GM21723 (cell line): ENCODE results near the gene ISCU.
"Not testable (repeated sequence)": the region's sequence is repeated elsewhere in the genome, so short reads cannot be mapped to it uniquely, and the experiment has no call there.

Experiments used
- ATAC-seq: cut with Tn5 transposase; IDR thresholded peaks from one replicate; pipeline ENCODE4 v1.9.1; 2021; ENCODE audit warnings: mild to moderate bottlenecking, moderate library complexity; ENCODE audit not compliant: unreplicated experiment

ISCU gene

DNA sequence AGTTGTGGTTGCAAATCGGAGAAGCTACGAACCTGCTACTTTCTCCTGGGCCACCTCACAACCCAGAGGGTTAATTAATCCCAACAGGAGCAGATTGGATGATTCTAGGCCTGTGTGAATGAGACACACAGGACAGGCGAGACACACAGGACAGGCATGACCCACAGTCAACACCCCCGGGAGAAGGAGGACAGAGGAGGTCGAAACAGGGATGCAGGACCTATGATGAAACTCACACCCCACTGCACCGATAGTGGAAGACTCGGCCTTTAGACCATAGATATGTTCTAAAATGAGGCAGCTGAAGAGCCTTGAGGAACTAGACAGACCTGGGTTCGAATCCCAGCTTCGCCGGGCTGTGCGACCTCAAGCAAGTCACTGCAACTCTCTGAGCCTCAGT lies 23.9 kb downstream of the ISCU start:
- ATAC-seq = no peak

DNA sequence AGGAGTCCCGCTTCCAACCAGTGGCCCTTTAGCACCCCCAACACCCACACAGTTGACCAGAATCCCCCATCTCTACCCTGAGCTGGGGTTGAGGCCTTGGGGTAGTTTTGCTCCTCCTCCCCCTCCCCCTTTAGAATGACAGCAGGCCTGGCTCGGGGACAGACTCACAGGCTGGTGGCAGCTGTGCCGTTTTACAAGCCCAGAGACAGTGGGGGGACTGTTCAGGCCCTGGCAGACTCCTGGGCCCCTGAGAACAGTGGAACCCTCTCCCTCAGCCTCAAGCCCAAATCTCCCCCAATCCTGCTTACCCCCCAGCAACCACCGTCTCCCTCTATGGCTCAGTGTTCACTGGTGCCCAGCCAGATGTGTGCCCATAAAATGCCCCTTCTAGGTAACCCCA lies 25.4 kb downstream of the ISCU start:
- no peak for ATAC-seq

DNA sequence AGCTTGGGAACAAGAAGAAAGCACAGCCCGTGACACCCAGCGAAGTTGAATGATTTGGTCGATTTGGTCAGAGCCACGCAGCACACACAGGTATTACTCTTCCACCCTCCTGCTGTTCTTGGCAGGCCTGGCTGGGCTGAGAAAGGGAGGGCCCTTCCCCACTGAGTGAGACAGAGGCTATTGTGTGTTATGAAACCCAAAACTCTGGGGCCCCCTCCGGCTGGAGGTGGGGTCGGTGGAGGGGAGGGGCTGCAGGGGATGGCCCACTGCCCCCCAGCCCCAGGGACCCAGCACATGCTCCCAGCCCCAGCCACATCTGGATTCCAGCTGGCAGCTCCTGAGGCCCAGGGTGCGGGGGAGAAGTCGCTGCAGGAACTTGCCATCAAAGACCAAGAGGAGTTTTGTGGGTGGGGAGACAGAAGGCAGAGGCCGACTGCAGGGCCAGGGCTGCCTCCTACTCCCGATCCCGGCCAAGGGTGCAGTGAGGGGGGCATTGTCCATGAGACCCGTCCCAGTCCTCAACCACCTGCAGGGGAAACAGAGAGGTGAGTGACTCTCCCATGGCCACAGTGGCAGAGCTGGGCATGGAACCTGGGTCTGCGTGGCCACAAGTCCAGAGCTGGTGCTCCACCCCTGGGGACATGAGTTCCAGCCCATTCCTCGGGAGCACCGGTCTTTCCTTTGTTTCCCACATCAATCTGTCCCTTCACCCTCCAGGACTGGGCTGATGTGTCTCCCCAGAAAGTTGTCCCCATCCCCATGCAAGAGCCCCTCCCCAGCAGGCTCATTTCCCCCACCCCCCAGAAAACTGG lies 26.8 kb downstream of the ISCU start:
- ATAC-seq = no peak

DNA sequence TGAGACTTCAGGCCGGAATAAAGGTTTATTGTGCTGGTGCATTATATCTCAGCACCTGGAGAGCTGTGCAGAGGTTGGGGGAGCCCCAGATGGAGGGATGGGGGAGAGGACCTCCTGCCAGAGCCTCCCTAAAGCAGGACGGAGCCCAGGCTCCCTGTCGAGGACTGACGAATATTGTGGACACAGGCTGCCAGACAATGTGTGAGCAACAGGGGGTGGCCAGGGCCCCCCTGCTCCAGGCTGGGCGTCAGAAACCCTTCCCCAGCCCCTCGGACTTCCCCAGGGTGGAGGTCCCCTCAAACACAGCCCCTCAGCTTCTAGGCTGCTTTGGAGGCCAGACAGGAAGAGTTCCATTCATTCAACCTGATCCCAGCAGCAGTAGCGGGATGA lies 27.4 kb downstream of the ISCU start:
- ATAC-seq = no peak

DNA sequence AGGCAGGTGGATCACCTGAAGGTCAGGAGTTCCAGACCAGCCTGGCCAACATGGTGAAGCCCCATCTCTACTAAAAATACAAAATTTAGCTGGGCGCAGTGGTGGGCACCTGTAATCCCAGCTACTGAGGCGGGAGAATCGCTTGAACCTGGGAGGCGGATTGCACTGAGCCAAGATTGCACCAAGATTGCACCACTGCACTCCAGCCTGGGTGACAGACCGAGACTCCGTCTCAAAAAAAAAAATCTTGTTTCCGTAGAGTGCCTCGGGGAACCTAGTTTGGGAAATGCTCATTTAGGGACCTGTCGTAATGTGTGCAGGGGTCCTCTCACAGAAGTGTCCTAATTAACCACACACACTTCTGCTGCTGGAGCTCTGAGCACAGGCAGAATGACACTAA lies 28.1 kb downstream of the ISCU start:
- ATAC-seq = not testable (repeated sequence)

DNA sequence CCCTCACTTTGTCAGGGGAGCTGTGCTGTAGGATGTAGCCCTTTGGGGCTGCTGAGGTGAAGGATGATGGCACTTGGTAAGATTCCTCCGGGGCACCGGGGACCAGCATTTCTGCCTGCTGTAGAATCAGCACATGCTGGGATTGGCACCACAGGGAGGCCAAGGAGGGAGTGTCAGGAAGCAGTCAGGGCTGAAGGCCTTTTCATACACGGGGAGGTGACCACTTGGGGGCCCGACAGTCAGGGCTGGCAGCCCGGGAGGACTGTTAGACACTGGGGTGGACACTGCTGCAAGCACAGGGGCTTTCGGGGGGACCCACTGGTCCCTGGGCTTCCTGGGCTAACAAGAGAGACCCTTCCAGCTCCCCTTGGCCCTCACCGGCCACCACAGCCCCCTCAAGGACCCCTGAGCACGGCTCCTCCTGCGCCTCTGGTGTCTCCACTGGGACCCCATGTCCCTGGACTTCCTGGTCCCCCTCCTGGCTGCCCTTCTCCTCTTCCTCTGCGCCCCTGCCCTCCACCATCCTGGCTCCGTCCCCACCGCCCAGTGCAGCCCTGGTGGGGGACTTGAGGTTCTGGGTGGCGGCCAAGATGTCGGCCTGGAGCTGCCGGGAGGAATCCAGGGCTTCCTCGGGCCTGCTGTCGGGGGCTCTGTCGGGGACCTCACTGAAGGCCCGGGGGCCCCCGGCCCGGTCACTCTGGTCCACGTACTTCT lies 29.0 kb downstream of the ISCU start:
- no peak for ATAC-seq

DNA sequence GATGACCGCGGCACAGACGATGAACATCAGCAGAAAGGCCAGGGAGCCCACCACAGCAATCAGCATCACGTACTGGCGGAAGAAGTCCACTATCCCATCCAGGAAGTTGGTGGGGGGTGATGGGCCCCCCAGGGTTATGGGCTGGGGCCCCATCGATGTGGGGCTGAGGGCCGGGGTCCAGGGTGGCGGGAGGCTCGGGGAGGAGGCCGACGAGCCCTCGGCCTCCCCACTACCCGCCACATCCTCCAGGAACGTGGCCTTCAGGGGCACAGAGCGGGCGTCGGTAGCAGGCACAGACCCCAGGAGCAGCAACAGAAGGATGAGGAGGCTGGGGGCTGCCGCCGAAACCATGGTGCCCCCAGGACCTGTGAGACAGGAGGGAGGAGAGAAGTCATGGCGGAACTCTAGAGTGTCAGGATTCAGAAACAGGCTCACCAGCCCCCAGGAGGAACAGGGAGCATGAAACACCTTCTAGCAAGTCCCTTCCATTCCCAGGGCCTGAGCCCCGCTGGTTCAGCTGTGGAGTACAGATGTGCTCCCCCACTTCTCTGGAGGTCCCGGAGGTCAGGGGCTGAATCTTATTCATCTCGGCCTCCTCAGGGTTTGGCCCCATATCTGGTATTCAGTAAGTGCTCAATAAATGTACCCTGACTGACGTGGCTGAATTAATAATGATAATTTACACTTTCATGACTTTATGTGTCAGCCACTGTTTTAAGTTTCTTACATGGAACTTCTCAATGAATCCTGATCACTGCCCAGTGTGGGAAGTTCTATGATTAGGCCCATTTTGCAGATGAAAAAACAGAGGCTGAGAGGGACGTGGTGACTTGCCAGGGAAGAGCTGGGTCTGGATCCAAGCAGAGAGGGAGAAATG lies 29.9 kb downstream of the ISCU start:
- no peak for ATAC-seq

DNA sequence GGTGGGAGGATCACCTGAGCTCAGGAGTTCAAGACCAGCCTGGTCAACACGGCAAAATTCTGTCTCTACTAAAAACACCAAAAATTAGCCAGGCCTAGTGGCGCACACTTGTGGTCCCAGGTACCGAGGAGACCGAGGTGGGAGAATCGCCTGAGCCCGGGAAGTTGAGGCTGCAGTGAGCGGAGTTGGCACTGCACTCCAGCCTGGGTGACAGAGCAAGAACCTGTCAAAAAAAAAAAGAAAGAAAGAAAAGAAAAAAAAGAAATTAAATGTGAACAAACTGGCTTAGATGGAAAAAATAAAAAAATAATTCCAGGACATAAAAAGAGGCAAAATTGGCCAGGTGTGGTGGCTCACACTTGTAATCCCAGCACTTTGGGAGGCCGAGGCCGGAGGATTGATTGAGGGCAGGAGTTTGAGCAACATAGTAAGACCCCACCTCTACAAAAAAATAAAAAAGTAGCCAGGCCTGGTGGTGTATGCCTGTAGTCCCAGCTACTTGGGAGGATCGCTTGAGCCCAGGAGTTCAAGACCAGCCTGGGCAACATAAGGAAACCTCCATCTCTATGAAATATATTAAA lies 32.0 kb downstream of the ISCU start:
- ATAC-seq = no peak

DNA sequence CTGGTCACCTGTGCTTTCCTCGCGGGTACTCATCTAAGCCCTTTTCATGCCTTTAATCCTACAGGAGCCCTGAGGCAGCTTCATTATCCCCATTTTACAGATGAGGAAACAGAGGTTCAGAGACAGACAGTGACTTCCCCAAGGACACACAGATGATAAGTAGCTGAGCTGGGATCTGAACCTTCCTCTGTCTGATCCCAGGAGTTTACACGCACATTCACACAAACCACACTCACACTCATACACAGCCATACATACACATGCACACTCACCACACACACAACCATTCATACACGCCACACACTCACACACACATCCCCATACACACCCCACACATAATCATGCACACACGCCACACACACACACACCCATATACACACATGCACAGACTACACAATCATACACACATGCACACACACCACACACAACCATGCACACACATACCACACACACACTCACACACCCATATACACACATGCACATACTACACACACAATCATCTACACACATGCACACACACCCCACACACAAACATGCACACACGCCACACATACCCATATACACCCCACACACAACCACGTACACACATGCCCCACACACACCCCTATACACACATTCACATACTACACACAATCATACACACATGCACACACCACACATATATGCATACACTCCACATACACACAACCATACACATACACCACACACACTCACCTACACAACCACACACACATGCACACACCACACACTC lies 32.7 kb downstream of the ISCU start:
- no peak for ATAC-seq

DNA sequence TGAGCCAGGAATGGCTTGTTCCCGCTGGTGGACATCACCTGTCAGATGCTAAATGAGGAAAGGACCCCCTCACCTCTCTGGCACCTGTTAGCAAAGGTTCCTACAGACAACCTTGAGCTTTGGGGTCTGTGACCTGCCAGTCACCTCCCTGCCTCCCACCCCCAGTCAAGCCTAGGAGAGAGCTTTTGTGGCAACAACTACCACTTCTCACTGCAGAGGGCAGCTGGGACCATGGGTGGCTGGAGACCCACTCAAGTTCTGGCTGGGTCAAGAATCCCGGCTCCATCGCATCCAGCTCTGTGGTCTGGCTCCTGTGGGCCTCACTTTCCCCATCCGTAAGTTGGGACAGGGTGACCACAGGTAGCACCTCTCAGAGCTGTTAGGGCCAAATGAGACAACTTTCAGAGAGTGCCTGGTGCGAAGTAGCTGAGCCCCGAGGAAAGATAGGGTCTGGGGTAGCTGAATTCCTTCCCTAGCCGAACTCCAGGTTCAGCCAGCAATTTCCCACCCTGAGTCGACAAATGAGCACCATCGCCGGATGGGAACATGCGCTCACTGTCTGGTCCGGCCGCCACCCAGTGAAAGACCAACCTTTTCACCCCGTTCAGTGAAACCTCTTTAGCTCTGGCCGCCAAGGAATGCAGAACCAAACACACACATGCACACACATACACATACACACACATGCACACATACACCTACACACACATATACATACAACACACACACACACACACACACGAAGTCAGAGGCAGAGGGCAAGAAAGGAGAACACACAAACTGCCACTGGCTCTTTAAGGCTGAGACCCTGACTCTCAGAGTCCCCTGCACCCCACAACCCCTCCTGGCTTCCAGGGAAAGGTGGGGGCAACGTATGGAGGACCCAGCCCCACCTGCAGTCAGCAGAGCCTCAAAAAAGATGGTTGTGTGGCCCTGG lies 33.6 kb downstream of the ISCU start:
- no peak for ATAC-seq

DNA sequence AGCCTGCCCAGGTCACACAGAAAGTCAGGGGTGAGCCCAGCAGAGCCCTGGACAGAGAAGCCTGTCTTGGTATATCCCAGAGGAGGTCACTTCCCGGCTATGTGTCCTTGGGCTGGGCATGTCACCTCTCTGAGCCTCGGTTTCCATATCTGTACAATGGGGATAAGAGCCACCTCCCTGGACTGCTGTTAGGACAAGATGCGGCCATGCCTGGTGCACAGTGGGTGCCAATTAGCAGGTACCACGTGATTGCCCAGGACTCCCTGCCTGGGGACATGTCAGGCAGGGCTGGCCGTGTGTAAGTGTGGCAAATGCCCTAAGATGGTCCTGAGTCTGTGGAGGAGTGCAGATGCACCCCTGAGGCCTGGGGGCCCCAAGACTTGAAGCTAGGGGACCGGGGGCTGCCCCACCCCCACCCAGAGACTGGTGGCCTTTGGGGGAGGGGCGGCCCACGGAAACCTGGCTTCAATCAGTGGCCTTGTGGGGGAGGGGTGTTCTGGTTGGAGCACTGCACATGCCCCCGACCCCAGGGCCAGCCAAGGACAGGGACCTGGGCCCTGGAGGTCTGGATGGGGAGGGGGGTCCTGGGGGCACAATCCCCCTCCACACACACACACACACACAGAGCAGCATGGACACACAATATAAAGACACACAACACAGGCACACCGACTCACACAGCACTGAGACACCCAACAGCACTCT lies 34.6 kb downstream of the ISCU start:
- no peak for ATAC-seq

DNA sequence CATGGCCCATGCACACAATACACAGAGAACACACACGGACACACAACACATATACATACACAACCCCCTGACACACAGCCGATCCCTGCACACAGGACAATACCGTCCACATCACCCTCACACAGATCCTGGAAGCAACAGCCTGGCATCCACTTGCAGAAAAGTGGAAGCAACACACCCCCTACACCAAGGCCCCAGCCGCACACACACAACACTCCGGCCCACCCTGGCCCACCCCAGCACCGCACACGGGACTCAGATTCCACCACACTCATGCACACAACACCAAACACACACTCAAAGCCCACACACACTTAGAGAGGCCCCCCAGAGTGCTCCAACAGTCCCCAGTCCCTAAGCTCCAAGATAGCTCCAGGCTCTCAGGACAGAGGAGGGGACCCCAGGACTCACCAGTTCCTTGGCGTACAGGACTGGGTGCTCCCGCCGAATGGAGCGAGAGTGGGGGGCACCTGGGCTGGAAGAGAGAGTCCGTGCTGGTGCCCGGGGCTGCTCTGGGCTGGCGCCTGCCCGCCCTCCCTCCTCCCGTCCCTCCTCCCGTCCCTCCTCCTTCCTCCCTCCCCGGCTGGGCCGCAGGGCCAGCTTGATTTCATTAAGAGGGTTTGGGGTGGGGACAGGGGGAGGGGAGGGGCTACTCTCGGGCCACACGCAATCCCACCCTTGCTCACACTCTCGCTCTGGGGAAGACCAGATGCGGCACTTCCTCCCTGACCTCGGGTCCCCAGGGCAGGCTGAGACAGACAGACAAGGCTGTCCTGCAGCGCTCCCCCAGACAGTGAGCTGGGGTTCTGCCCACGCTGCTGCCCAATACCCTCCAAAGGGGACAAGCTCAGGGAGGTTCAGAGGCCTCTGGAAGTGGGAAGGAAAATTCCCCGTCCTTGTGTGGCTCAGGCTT lies 35.4 kb downstream of the ISCU start, which contains the start of gene TMEM119:
Gene TMEM119, minus strand, starts transcription at position 526 of the 913 bp plus-strand sequence. CDS start 5,701 bp downstream, outside the sequence.
- no peak for ATAC-seq

DNA sequence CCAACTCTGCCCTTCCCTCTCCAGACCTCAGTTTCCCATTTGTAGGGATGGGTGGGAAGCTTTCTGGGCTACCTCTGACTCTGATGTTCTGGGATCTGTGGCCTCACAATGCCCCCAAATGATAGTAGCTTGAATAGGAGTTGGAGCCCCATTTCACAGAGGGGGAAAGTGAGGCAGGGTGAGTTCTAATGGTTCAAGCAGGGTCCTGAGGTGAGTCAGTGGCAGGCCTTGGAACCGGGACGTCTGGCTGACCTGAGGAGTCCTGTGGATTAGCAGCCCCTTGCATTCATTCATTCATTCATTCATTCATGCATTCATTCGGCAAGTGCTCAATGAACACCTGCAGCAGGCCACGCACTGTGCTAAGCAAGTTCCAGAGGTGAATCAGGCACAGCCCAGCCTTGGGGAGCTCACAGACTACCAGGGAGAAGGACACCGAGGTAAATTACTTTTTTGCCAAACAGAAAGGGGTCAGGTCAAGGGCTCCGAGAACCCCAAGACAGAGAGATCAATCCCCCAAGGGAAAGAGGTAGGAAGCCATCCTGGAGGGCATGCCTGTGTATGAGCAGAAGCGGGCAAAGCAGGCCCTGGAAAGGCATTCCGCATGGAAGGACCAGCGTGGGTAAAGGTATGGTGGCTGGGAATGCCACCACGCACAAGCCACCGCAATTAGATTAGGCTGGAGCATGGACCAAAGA lies 36.3 kb downstream of the ISCU start:
- ATAC-seq = no peak

DNA sequence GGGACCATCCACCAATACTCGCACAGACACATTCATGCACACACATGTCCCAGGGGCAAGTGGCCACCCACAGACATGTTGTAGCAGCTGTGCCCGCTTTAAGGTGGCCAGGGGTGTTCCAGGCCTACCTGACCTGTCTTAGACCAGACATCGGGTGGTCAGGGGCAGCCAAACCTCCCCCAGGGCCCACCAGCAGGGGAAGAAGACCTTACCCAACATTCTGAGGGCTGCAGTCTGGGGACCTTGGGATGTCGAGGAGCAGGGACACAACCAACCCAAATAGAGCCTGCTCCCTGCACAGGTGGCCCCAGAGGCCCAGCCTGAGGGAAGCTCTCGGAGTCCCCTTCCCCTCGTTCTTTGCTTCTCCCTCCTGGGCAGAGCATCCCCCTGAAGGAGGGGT lies 37.1 kb downstream of the ISCU start:
- no peak for ATAC-seq

DNA sequence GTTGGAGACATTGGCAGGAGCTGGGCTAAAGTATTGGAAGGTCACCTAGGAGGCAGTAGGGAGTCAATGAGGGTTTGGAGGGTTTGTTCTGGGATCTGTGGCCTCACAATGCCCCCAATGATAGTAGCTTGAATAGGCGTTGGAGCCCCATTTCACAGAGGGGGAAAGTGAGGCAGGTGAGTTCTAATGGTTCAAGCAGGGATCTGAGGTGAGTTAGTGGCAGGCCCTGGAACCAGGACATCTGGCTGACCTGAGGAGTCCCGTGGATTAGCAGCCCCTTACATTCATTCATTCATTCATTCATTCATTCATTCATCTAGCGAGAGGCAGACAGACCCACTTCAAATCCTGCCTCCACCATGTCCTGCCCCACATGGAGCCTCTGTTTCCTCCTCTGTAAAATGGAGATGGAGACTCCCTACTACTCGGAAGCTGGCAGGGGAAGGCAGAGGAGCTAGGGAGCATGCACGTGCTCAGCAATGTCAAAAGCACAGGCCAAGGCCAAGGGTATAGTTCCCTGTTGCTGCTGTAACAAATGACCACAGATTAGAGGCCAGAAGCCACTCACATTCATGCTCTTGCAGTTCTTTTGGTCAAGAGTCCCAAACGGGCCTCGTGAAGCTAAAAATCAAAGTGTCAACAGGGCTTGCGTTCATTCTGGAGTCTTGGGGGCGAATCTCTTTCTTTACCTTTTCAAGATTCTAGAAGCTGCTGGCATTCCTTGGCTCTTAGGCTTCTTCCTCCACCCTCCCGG lies 37.7 kb downstream of the ISCU start:
- no peak for ATAC-seq

DNA sequence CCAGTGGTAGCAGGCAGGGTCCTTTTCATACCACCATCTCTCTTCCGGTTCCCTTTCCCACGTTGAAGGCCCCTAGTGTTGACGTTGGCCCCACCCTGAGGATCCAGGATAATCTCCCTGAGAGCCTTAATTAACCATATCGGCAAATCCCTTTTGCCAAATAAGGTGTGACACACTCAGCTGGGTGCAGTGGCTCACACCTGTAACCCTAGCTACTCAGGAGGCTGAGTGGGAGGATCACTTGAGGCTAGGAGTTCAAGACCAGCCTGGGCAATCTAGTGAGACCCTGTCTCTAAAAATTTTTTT lies 38.3 kb downstream of the ISCU start:
- ATAC-seq = no peak
